Endothelial cell of umbilical vein (primary cell): ENCODE results near the gene TOLLIP. TPM values are rescaled to one million over a fixed set of nuclear protein-coding genes. Genes with fewer than 3 reads are reported as not detected.

ENCODE experiments used
- BruUV-seq: library from RNA; stranded (reverse); fragments of 400-500 nt; replicated peaks from 2 replicates; lab custom pipeline; 2021; lab: Mats Ljungman, UMichigan
- CTCF ChIA-PET: fragments of 300-600, 350-600 bp; sonication (Branson Sonifier 250); formaldehyde crosslinking; loops from one replicate; lab custom pipeline; 2021; ENCODE audit warnings: antibody characterized with exemption, inconsistent platforms; lab: Charles Lee
- POLR2A ChIA-PET: fragments of 300-600, 350-600 bp; sonication (Branson Sonifier 250); formaldehyde crosslinking; loops from one replicate; lab custom pipeline; 2021; ENCODE audit warnings: antibody characterized with exemption, inconsistent platforms; lab: Charles Lee
- DNase-seq: peaks from one replicate; pipeline ENCODE4 v3.0.0-alpha.2; 2011; ENCODE audit warnings: low read depth, low spot score
- FAIRE-seq: peaks from 2 replicates; lab custom pipeline; 2011; peaks lifted over from hg19 to GRCh38; lab: Jason Lieb, UNC
- H2AFZ ChIP-seq: 2 replicates; pipeline ENCODE4 v1.6.0; 2012; ENCODE audit warnings: low read depth, low read length, control low read depth, inconsistent platforms
- H3K27ac ChIP-seq: 2 replicates; pipeline ENCODE4 v1.5.1; 2011; ENCODE audit warnings: low read depth, mild to moderate bottlenecking, control low read depth, low read length, moderate library complexity; ENCODE audit not compliant: insufficient read depth
- H3K27me3 ChIP-seq, 2 experiments: 2 replicates each; pipeline versions ENCODE4 v1.6.0 to v1.6.1; 2011; ENCODE audit warnings: low read length in 2 of 2, mixed read lengths in 1 of 2; ENCODE audit not compliant: control insufficient read depth in 2 of 2, insufficient read depth in 2 of 2
- H3K36me3 ChIP-seq, 2 experiments: 2 replicates in 1 of 2; 3 replicates in 1 of 2; pipeline ENCODE4 v1.5.1; 2011; ENCODE audit warnings: low read length in 2 of 2, mild to moderate bottlenecking in 1 of 2, moderate library complexity in 1 of 2; ENCODE audit not compliant: control insufficient read depth in 2 of 2, insufficient read depth in 2 of 2; ENCODE audit errors: extremely low read depth in 1 of 2
- H3K4me1 ChIP-seq: 3 replicates; pipeline ENCODE4 v1.5.1; 2011; ENCODE audit warnings: mild to moderate bottlenecking, low read length; ENCODE audit not compliant: control insufficient read depth, insufficient read depth; ENCODE audit errors: extremely low read depth
- H3K4me2 ChIP-seq: 2 replicates; pipeline ENCODE4 v1.6.1; 2011; ENCODE audit warnings: low read length, control low read depth, mixed read lengths; ENCODE audit not compliant: insufficient read depth
- H3K4me3 ChIP-seq, 3 experiments: fragments of 200-600 bp in 1 of 3; sonication (generic), shearing (Covaris generic) in 1 of 3; replicated peaks in 1 of 3; 2 replicates each; pipeline ENCODE4 v1.5.1; 2011 to 2016; ENCODE audit warnings: control low read depth in 3 of 3, low read length in 3 of 3, mild to moderate bottlenecking in 2 of 3, inconsistent platforms in 1 of 3, low read depth in 1 of 3, moderate library complexity in 1 of 3; ENCODE audit not compliant: insufficient read depth in 1 of 3
- H3K79me2 ChIP-seq: 2 replicates; pipeline ENCODE4 v1.6.0; 2012; ENCODE audit warnings: low read length, inconsistent platforms; ENCODE audit not compliant: control insufficient read depth, insufficient read depth
- H3K9ac ChIP-seq: replicated peaks from 2 replicates; pipeline ENCODE3; 2011; ENCODE audit warnings: low read length, control low read depth; ENCODE audit not compliant: insufficient read depth; ENCODE audit errors: extremely low read depth
- H3K9me1 ChIP-seq: replicated peaks from 3 replicates; pipeline ENCODE4 v1.6.0; 2011; ENCODE audit warnings: mild to moderate bottlenecking, low read length; ENCODE audit not compliant: control insufficient read depth, insufficient read depth; ENCODE audit errors: extremely low read depth
- H3K9me3 ChIP-seq: replicated peaks from 2 replicates; pipeline ENCODE4 v1.5.1; 2012; ENCODE audit warnings: low read length, inconsistent platforms; ENCODE audit not compliant: control insufficient read depth, insufficient read depth
- H4K20me1 ChIP-seq: replicated peaks from 2 replicates; pipeline ENCODE3; 2011; ENCODE audit warnings: mild to moderate bottlenecking, low read length; ENCODE audit not compliant: control insufficient read depth, insufficient read depth; ENCODE audit errors: extremely low read depth
- CTCF ChIP-seq, 2 donors: IDR thresholded peaks; 1 replicate in 1 of 2; 2 replicates in 1 of 2; pipeline ENCODE4 v1.5.1; 2011; ENCODE audit warnings: low read length in 2 of 2, mild to moderate bottlenecking in 2 of 2, moderate library complexity in 2 of 2, control low read depth in 1 of 2, inconsistent platforms in 1 of 2, low read depth in 1 of 2; ENCODE audit not compliant: insufficient read depth in 1 of 2; ENCODE audit errors: extremely low read depth in 1 of 2
- FOS ChIP-seq: IDR thresholded peaks from 2 replicates; pipeline ENCODE4 v1.6.1; 2011; ENCODE audit warnings: mild to moderate bottlenecking, low read length, moderate library complexity, borderline replicate concordance; ENCODE audit not compliant: insufficient read depth
- GATA2 ChIP-seq: IDR thresholded peaks from 2 replicates; pipeline ENCODE4 v1.7.0; 2011; ENCODE audit warnings: low read depth, mild to moderate bottlenecking, moderate library complexity, mixed read lengths, low read length; ENCODE audit not compliant: insufficient read length, insufficient read depth
- POLR2A ChIP-seq: IDR thresholded peaks from 2 replicates; pipeline ENCODE4 v1.6.1; 2012; ENCODE audit warnings: low read depth, mild to moderate bottlenecking, control low read depth, low read length
- dilution Hi-C: fragments of 300-500 bp; cut with MboI; formaldehyde crosslinking; loops from one replicate; pipeline ENCODE4 v1.15.0; 2019; ENCODE audit warnings: low sequenced_read_pairs; ENCODE audit not compliant: extremely low pct_ligation_motif_present
- intact Hi-C: fragments of 100-400 bp; cut with micrococcal nuclease; formaldehyde crosslinking; loops from one replicate; pipeline ENCODE4 v1.10.0; 2022
- polyA plus RNA-seq, 4 experiments: library from polyadenylated mRNA; depleted of rRNA in 3 of 4; stranded (reverse) in 3 of 4; unstranded in 1 of 4; fragments of >200 nt; gene quantifications; 2 replicates each; pipeline versions ENCODE4 v1.2.1 to v1.2.3, GENCODE V29; 2011 to 2012; ENCODE audit warnings: missing spikeins in 1 of 4
- total RNA-seq: library from RNA; stranded (reverse); gene quantifications from 2 replicates; pipeline ENCODE4 v1.2.3, GENCODE V29; 2021

Gene TOLLIP
- total and polyA plus RNA-seq, 2 donors (not counting 3 experiments of a cell fraction or from before 2014, with no cell fraction given), result 49.6 to 64.8 TPM

GRCh38 chr11:1229471-1230120 is 79.8 kb downstream of the TOLLIP start:
- Histone ChIP-seq H3K4me2 (no peak overlapping the region), H2AFZ (no peak overlapping the region)
- CTCF ChIA-PET, result no interaction called here

DNA sequence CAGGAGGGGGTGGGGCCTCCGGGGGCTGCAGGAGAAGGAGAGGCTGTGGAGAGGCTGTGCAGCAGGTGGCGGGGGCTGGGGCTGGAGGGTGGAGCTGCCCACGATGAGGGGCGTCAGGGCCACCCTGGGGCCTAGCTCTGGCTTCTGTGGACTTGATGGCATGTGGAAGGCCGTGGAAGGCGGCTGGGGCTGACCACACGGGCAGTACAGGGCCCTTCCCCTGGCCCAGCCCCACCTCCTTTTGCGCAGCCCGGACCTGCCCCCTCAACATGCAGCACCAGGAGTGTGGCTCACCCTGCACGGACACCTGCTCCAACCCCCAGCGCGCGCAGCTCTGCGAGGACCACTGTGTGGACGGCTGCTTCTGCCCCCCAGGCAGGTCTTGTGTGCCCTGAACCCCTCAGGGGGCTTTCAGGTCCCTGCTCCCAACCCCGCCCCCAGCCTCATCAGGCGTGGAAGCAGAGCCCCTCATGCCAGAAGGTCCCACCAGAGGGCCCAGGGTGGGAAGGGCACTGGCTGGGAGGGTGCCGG is 80.4 kb downstream of the TOLLIP start:
- Histone ChIP-seq H3K27me3 (no peaks in the 10 kb centered on the region), H4K20me1 (no peaks in the 10 kb centered on the region), H3K9me3 (no peaks in the 10 kb centered on the region), H3K4me1 (no peaks in the 10 kb centered on the region), H3K27ac (no peak overlapping the region), H3K79me2 (no peaks in the 10 kb centered on the region), H3K9ac (no peak overlapping the region), H3K4me2 (no peak overlapping the region), H3K9me1 (no peaks in the 10 kb centered on the region), H3K4me3 (no peak overlapping the region), H3K36me3 (no peaks in the 10 kb centered on the region), H2AFZ (no peak overlapping the region)
- dilution Hi-C loops, result no loop called here
- intact Hi-C loops, result no loop called here
- ChIA-PET POLR2A (no interaction called here), CTCF (no interaction called here)
- no TSS peak for BruUV-seq
- FAIRE-seq, result no peak
- TF ChIP-seq POLR2A, result no peak
- no peak for TF ChIP-seq GATA2
- no peak for TF ChIP-seq CTCF (IDR thresholded peaks at IDR 0.05; ENCODE audit: extremely low read depth in 1 of 2, insufficient read depth in 1 of 2, low read depth in 1 of 2, low read length in 2 of 2)
- no peak for DNase-seq

More at GRCh38 chr11:1229471-1230120, 79.8 kb downstream of the TOLLIP start:
- Histone ChIP-seq H3K4me3 (no peak overlapping the region), H3K36me3 (no peaks in the 10 kb centered on the region), H3K27me3 (no peaks in the 10 kb centered on the region), H3K9me3 (no peaks in the 10 kb centered on the region), H3K9me1 (no peaks in the 10 kb centered on the region), H3K79me2 (no peaks in the 10 kb centered on the region), H4K20me1 (no peaks in the 10 kb centered on the region), H3K9ac (no peak overlapping the region), H3K4me1 (no peaks in the 10 kb centered on the region), H3K27ac (no peak overlapping the region)
- BruUV-seq, result no TSS peak
- no peak for DNase-seq
- no peak for TF ChIP-seq FOS
- FAIRE-seq, result no peak
- dilution Hi-C loops, result no loop called here
- intact Hi-C loops, result no loop called here
- POLR2A ChIA-PET, result no interaction called here
